Hematopoietic multipotent progenitor cell treated with erythropoietin and hydrocortisone succinate and interleukin-3 and kit ligand, for 17 days (in vitro differentiated cells): ENCODE data around the gene CUX1.
A peak's percentile ranks its signal among the peaks of the same experiment; 100 is the strongest.
"Not testable (repeated sequence)": the region's sequence is repeated elsewhere in the genome, so short reads cannot be mapped to it uniquely, and the experiment has no call there.

Source experiments
- DNase-seq: peaks from one replicate; pipeline ENCODE4 v3.0.0-alpha.2; 2015; ENCODE audit warnings: low spot score

The CUX1 gene

DNA sequence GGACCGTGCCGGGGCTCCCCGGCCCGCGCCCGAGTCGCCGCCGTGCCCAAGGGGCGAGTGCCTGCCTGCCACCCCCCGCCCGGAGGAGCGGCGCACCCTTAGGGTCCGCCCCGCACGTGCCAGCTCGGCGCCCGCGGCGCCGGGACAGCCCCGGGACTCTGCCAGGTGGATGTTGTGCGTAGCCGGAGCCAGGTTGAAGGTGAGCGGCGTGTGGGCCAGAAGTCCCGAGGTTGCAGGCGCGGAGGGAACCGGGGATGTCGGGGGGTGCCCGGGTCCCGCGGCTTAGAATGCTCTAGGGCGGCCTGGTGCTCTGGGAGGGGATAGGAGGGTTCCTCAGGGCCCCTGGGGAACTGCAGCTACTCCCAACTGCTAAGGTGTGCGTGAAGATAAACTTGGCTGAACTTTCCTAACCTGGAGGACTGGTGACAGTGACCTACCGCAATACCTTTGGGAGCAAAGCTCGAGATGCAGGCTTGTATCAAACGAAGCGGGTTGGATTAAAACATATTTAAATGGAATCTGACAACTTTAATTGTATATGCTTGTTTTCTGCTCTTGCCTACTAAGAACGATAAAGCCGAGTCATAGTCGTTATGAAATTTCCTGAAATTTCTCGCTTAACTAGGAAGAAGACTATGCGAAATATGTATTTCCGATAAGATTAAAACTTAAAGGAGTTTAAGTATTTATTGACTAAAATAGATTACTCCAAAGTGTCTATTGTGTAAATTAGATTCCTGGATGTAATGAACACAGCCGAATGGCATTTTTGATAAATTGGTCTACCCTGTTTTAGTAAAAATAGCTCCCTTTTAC is at the start of gene CUX1:
TSS of gene CUX1 (plus strand) at position 156 of the 816 bp plus-strand sequence. CDS start at position 170, 14 bp downstream.
- DNase-seq = peak; percentile 34

DNA sequence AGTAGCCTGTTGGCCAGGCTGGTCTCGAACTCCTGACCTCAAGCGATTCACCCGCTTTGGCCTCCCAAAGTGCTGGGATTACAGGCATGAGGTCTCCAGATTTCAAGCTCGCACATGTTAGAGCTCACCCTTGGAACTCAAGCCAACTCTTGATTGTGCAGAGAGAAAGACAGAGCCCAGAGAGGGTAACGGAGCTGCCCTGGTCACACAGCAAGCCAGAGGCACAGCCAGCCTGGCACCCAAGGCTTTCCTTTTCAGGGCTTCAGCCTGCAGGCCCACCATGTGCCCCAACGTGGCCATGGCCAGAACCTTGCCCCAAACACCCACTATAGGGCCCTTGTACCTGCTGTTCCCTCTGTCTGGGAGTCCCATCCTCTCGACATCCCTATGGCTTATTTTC is 49.1 kb upstream of the CUX1 start:
- no peak for DNase-seq

DNA sequence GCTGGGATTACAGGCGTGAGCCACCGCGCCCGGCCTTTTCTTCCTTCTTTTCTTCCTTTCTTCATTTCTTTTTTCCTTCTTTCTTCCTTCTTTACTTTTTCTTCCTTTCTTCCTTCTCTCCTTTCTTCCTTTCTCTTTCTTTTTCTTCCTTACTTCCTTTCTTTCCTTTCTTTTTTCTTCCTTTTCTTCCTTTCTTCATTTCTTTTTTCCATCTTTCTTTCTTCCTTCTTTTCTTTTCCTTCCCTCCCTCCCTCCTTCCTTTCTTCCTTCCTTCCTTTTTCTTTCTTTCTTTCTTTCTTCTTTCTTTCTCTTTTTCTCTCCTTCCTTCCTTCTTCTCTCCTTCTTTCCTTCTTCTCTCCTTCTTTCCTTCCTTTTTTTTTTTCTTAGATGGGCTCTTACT is 47.0 kb upstream of the CUX1 start:
- no peak for DNase-seq

DNA sequence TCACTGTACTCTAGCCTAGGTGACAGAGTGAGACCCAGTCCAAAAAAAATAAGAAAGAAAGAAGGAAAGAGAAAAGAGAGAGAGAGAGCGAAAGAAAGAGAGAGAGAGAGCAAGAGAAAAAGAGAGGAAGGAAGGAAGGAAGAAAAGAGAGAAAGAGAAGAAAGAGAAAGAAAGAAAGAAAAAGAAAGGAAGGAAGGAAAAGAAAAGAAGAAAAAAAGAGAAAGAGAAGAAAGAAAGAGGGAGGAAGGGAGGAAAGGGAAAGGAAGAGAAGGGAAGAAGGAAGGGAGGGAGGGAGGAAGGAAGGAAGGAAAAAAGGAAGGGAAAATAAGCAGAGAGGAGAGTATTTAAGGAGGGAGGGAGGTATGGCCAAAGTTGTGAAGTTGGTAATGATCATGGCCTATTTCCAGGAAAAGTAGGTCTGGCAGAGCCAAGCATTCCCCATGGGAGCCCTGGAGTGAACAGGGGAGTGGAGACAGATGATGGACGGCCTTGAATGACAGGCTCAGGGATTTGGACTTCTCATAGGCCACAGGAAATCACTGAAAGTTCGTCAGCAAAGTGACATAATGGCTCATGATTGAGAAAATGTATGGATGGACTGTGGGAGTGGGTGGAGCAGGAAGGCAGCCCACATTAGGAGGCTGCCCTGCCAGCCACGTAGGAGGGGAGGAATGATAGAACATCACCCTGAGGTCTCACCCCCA is 44.8 kb upstream of the CUX1 start:
- no peak for DNase-seq

- no peak for DNase-seq
Measured at GRCh38 chr7:101775181-101775580, 42.2 kb upstream of the CUX1 start.

- no peak for DNase-seq
Measured at GRCh38 chr7:101778026-101778580, 39.3 kb upstream of the CUX1 start.

GRCh38 chr7:101779267-101779666 is 38.2 kb upstream of the CUX1 start:
- DNase-seq = no peak

GRCh38 chr7:101780281-101780680 is 37.1 kb upstream of the CUX1 start:
- DNase-seq = no peak

DNA sequence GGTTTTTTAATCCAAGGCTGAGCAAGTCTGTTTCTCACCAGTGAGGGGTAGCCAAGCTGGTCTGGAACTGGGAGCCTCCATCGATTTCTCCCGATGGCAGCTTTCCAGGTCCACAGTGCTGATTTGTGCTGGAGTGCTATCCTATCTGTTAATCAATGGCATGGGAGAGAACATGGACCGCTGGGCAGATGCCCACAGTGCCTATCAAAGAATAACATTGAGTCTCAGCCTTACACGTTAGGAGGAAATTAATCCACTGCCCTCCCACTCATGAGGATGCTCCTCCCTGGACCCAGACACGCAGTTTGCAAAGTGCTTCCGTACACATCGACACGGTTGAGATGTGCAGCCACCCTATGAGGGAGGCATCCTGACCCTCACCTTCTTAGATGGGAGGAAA is 36.0 kb upstream of the CUX1 start:
- no peak for DNase-seq

DNA sequence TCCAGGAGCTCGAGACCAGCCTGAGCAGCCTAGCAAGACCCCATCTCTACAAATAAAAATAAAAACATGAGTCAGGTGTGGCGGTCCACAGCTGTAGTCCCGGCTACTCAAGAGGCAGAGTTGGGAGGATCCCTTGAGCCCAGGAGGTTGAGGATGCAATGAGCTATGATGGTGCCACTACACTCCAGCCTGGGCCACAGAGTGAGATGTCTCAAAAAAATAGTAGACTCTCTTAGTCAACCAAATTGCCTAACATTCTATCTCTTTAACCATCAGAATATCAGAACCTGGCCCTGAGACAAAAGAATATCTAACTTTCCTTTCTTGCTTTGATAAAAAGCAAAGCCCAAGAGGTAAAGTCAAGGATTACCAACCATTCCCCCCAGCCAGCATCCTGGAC is 35.0 kb upstream of the CUX1 start:
- no peak for DNase-seq

- no peak for DNase-seq
Measured at GRCh38 chr7:101782896-101783295, 34.5 kb upstream of the CUX1 start.

DNA sequence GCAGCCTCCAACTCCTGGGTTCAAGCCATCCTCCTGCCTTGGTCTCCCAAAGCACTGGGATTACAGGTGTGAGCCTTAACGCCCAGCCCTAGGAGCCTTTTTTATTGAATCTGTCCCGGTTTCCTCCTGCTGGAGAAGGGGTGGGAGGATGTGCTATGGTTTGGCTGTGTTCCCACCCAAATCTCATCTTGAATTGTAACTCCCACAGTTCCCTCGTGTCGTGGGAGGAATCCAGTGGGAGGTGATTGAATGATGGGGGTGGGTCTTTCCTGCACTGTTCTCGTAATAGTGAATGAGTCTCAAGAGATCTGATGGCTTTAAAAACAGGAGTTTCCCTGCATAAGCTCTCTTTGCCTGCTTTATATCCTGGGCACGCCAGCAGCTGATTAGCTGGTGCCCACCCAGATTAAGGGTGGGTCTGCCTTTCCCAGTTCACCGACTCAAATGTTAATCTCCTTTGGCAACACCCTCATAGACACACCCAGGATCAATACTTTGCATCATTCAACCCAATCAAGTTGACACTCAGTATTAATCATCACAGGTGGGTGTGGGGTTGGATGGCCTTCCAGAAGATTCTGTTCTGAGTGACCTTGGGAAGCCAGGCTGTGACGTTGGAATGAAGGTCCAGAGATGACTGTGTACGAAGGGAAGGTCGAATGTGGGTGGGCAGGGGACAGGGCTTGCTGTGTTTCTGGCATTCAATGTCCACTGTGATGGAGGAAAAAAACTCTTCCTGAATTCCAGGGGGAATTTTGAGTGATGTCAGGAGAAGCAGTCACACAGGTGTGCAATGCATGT is 33.8 kb upstream of the CUX1 start:
- no peak for DNase-seq

- DNase-seq = no peak
Measured at GRCh38 chr7:101784292-101785127, 32.9 kb upstream of the CUX1 start.

DNA sequence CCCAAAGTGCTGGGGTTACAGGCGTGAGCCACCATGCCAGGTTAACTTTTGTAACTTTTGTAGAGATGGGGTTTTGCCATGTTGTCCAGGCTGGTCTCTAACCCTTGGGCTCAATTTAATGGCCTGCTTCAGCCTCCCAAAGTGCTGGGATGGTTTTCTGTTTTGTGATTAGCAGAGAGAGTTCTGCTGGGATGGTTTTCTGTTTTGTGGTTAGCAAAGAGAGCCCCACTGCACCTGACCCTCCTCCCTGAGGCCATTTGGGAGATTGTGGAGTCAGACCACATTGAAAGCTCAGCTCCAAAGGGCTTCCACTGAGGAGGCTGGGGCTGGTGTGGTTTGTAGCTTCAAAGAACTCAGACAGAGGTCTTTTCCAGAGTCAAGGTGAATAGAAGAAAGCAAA is 29.6 kb upstream of the CUX1 start:
- DNase-seq = no peak

GRCh38 chr7:101788517-101788916 is 28.9 kb upstream of the CUX1 start:
- no peak for DNase-seq

DNA sequence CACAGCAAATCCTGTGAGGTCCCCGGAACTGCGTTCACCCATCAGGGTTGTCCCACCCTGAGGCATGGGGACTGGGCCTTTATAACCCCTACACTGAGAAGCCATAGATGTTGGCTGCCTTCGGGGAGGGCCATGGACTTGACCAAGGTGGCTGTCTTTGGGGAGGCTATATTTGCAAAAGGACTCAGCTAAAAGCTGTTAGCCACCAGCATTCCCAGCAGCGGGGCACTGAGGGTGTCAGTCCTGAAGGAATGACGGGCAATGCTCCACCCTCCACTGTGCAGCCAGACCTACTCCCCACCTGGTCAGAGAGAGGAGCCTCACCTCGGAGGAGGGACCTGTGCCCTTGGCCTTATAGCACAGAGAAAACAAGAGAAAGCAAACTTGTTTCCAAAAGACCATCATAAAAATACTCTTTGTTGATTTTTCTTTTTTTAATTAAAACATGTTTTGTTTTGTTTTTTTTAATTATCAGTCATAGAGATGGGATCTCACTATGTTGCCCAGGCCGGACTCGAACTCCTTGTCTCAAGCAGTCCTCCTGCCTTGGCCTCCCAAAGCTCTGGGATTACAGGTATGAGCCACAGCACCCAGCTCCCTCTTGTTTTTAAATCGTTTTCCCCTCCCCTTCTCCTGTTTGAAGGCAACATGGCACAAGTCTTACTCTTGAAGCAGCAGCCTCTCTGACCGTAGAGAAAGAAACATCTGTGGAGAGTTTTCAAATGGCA is 26.7 kb upstream of the CUX1 start:
- no peak for DNase-seq

DNA sequence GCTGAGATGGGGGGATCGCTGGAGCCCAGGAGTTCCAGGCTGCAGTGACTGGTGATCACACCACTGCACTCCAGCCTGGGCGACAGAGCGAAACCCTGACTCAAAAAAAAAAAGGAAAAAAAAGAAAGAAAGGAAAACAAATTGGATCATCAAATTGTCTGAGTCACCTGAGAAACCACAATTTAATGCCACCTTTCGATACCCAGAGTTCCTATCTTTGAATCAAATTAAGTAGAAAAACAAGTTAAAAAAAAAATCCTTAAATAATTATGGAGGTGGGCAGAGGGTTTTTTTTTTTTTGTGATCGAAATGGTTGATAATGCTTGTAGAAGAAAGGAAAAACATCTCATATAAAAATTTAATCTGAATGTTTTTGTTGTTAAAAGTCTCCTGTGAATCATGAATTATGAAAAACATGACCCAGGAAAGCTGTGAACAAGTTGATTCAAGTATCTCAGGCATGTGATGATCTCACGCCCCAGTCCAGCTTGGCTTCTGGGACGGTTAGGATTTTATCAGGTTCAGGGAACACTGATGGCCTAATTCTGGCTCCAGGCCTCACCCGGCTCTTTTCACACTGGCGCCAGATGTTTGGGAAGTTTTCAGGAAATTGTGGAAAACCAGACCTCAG is 25.3 kb upstream of the CUX1 start:
- DNase-seq = no peak

DNA sequence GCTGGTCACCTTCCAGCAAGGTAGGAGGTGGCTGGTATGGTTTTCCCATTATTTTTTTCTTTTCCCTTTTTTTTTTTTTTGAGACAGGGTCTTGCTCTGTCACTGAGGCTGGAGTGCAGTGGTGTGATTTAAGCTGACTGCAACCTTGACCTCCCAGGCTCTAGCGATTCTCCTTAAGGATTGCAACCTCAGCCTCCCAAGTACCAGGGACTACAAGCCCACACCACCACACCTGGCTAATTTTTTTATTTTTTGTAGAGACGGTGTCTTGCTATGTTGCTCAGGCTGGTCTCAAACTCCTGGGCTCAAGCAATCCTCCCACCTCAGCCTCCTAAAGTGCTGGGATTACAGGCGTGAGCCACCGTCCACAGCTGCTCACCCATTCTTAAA is 24.7 kb upstream of the CUX1 start:
- not testable (repeated sequence) for DNase-seq

- no peak for DNase-seq
Measured at GRCh38 chr7:101795461-101795860, 22.0 kb upstream of the CUX1 start.

DNA sequence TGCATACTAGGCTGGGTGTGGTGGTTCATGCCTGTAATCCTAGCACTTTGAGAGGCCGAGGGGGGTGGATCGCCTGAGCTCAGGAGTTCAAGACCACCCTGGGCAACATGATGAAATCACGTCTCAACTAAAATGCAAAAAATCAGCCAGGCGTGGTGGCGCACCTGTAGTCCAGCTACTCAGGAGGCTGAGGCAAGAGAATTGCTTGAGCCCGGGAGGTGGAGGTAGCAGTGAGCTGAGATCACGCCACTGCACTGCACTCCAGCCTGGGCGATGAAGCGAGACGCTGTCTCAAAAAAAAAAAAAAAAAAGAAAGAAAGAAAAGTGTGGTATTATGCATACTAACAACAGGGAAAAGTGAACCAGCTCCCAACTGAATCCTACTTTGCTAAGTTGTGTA is 19.3 kb upstream of the CUX1 start:
- not testable (repeated sequence) for DNase-seq
